Aorta (tissue), 5 donors: ENCODE results near the gene SEM1. TPM values are rescaled to one million over a fixed set of nuclear protein-coding genes. Genes with fewer than 3 reads are reported as not detected.
"Not testable (repeated sequence)": the region's sequence is repeated elsewhere in the genome, so short reads cannot be mapped to it uniquely, and the experiment has no call there.

Experiments
- ATAC-seq: fragments of 200-7000 bp; cut with Tn5 transposase; one replicate; pipeline ENCODE4 v1.9.1; 2022; ENCODE audit warnings: moderate library complexity; ENCODE audit not compliant: low FRiP score
- DNase-seq, 2 donors: peaks; one replicate each; pipeline ENCODE4 v3.0.0-alpha.2; 2020
- H3K27ac ChIP-seq, 2 donors: one replicate each; pipeline ENCODE4 v1.5.1; 2013; ENCODE audit warnings: low read length in 2 of 2, mild to moderate bottlenecking in 2 of 2, moderate library complexity in 2 of 2, control low read depth in 1 of 2, inconsistent platforms in 1 of 2, low read depth in 1 of 2
- H3K27me3 ChIP-seq, 2 donors: one replicate each; pipeline ENCODE4 v1.6.1; 2013; ENCODE audit warnings: control low read depth in 1 of 2, low read length in 1 of 2, mild to moderate bottlenecking in 1 of 2, moderate library complexity in 1 of 2; ENCODE audit not compliant: insufficient read depth in 2 of 2, control insufficient read depth in 1 of 2
- H3K36me3 ChIP-seq, 2 donors: one replicate each; pipeline ENCODE4 v1.6.1; 2013; ENCODE audit warnings: control low read depth in 1 of 2, low read length in 1 of 2, mild to moderate bottlenecking in 1 of 2; ENCODE audit not compliant: insufficient read depth in 2 of 2, control insufficient read depth in 1 of 2
- H3K4me1 ChIP-seq, 2 donors: one replicate each; pipeline ENCODE4 v1.6.1; 2013; ENCODE audit warnings: low read length in 2 of 2, control low read depth in 1 of 2, mild to moderate bottlenecking in 1 of 2, moderate library complexity in 1 of 2; ENCODE audit not compliant: insufficient read depth in 2 of 2, control insufficient read depth in 1 of 2
- H3K4me3 ChIP-seq, 2 donors: one replicate each; pipeline ENCODE4 v1.5.1; 2013; ENCODE audit warnings: low read length in 2 of 2, control low read depth in 1 of 2, mild to moderate bottlenecking in 1 of 2
- H3K9me3 ChIP-seq: one replicate; pipeline ENCODE4 v1.6.1; 2013; ENCODE audit warnings: mild to moderate bottlenecking, low read length; ENCODE audit not compliant: control insufficient read depth
- WGBS, 2 donors: extraction: QIAGEN DNeasy Blood & Tissue Kit; methylation state at CpG; one replicate each; pipeline ENCODE4 v1.1.7; 2013; 5-methylcytosine and 5-hydroxymethylcytosine counted together
- intact Hi-C, 2 donors: fragments of 100-400 bp; cut with DNase I; formaldehyde crosslinking; loops; one replicate each; pipeline versions ENCODE4 v1.14.2 to v1.15.0; 2022
- polyA plus RNA-seq, 2 donors: library from polyadenylated mRNA; stranded (reverse); fragments of 200-250 nt; gene quantifications; one replicate each; pipeline ENCODE4 v1.2.3, GENCODE V29; 2013
- total RNA-seq, 2 donors: library from RNA; stranded (reverse); fragmentation: NEBNext Ultra II Directional; extraction: Animal tissue kit (Norgen Biotek cat#: 25700); gene quantifications; one replicate each; pipeline ENCODE4 v1.2.1, GENCODE V29; 2021
- donor health status: healthy with polysubstance abuse.
- donor health status: Bipolar disorder and iron deficiency.
- donor health status: DM: no; HTN: no; CAD: no.
- donor health status: DM: no; HTN: no; CAD: no.
- donor health status: DM: yes; HTN: yes; CAD: no.

SEM1 gene
- total and polyA plus RNA-seq, 4 donors, result 41.8 to 89.8 (median 52.0) TPM

- H3K27me3 ChIP-seq, result peaks cover 0 to 6% of the 10 kb centered on the region in 2 donors
- WGBS, 2 donors, result 59 to 64% methylated on average over 2 of the region's 2 CpGs
- no peak overlapping the region for H3K4me3 ChIP-seq
- no peaks in the 10 kb centered on the region for H3K9me3 ChIP-seq
- DNase-seq (no peak), ATAC-seq (no peak)
- H3K36me3 ChIP-seq, result no peaks in the 10 kb centered on the region
- no peaks in the 10 kb centered on the region for H3K4me1 ChIP-seq
- H3K27ac ChIP-seq, result no peak overlapping the region
- intact Hi-C loops, result no loop called here
These were observed 24.7 kb upstream of the SEM1 start for GRCh38 chr7:96734343-96734742.

GRCh38 chr7:96729820-96730219 lies 20.2 kb upstream of the SEM1 start:
- H3K27ac ChIP-seq, result no peak overlapping the region
- H3K27me3 ChIP-seq, result no peaks in the 10 kb centered on the region
- H3K4me3 ChIP-seq, result no peak overlapping the region
- intact Hi-C loops, result no loop called here
- ATAC-seq (no peak), DNase-seq (no peak)
- H3K4me1 ChIP-seq, result no peaks in the 10 kb centered on the region
- WGBS, 2 donors, result 84 to 86% methylated on average over 2 of the region's 2 CpGs
- no peaks in the 10 kb centered on the region for H3K36me3 ChIP-seq
- peaks cover 2% of the 10 kb centered on the region for H3K9me3 ChIP-seq

- no peak for ATAC-seq
- Histone ChIP-seq H3K4me1 (no peaks in the 10 kb centered on the region), H3K36me3 (no peaks in the 10 kb centered on the region), H3K4me3 (no peak overlapping the region), H3K27me3 (no peaks in the 10 kb centered on the region), H3K27ac (no peak overlapping the region), H3K9me3 (peaks cover 2% of the 10 kb centered on the region)
- 87 to 88% methylated on average over 4 of the region's 4 CpGs for WGBS, 2 donors
- no peak for DNase-seq
- intact Hi-C loops, result no loop called here
These were observed 18.5 kb upstream of the SEM1 start for GRCh38 chr7:96728139-96728538.

- peaks cover 2% of the 10 kb centered on the region for H3K9me3 ChIP-seq
- ATAC-seq (no peak), DNase-seq (no peak)
- no peak overlapping the region for H3K4me3 ChIP-seq
- 83 to 86% methylated on average over 3 of the region's 3 CpGs for WGBS, 2 donors
- no peaks in the 10 kb centered on the region for H3K36me3 ChIP-seq
- H3K27ac ChIP-seq, result no peak overlapping the region
- intact Hi-C loops, result no loop called here
- H3K27me3 ChIP-seq, result no peaks in the 10 kb centered on the region
- no peaks in the 10 kb centered on the region for H3K4me1 ChIP-seq
These were observed 18.0 kb upstream of the SEM1 start for GRCh38 chr7:96727534-96728088.

GRCh38 chr7:96723622-96724021 lies 14.0 kb upstream of the SEM1 start:
- no peak for ATAC-seq
- Histone ChIP-seq H3K9me3 (peaks cover 2% of the 10 kb centered on the region), H3K4me1 (no peaks in the 10 kb centered on the region), H3K36me3 (no peaks in the 10 kb centered on the region), H3K4me3 (no peak overlapping the region), H3K27me3 (no peaks in the 10 kb centered on the region), H3K27ac (no peak overlapping the region)
- no peak for DNase-seq
- 29 to 30% methylated on average over 4 of the region's 4 CpGs for WGBS, 2 donors
- intact Hi-C loops, result no loop called here

- DNase-seq, H3K4me1 ChIP-seq, ATAC-seq, intact Hi-C loops, H3K27ac ChIP-seq, H3K27me3 ChIP-seq, H3K4me3 ChIP-seq, H3K9me3 ChIP-seq, H3K36me3 ChIP-seq: not testable (repeated sequence)
- WGBS, 2 donors, result 89 to 92% methylated on average over 2 of the region's 2 CpGs
These were observed 13.3 kb upstream of the SEM1 start for GRCh38 chr7:96722928-96723327.

- DNase-seq (no peak), ATAC-seq (no peak)
- no peaks in the 10 kb centered on the region for H3K27me3 ChIP-seq
- no peak overlapping the region for H3K4me3 ChIP-seq
- no peak overlapping the region for H3K27ac ChIP-seq
- H3K9me3 ChIP-seq, result no peaks in the 10 kb centered on the region
- H3K4me1 ChIP-seq, result no peaks in the 10 kb centered on the region
- WGBS, 2 donors, result 4 to 11% methylated on average over 2 of the region's 2 CpGs
- no peaks in the 10 kb centered on the region for H3K36me3 ChIP-seq
- intact Hi-C loops, result no loop called here
These were observed 11.2 kb upstream of the SEM1 start for GRCh38 chr7:96720843-96721242.

GRCh38 chr7:96719164-96719563 lies 9.5 kb upstream of the SEM1 start:
- H3K27ac ChIP-seq, result no peak overlapping the region
- intact Hi-C loops, result loop anchor here in 1 of 2 donors (10.0 kb wide), 1 partner anchor 306 kb away; the partner anchor contains the start of gene DLX5
- H3K4me3 ChIP-seq, result no peak overlapping the region
- 23 to 27% methylated on average over 4 of the region's 4 CpGs for WGBS, 2 donors
- no peaks in the 10 kb centered on the region for H3K9me3 ChIP-seq
- DNase-seq (no peak), ATAC-seq (no peak)
- no peaks in the 10 kb centered on the region for H3K36me3 ChIP-seq
- H3K27me3 ChIP-seq, result no peaks in the 10 kb centered on the region
- no peaks in the 10 kb centered on the region for H3K4me1 ChIP-seq

- DNase-seq, result no peak
- Histone ChIP-seq H3K36me3 (no peaks in the 10 kb centered on the region), H3K4me1 (no peaks in the 10 kb centered on the region), H3K9me3 (no peaks in the 10 kb centered on the region), H3K27ac (no peak overlapping the region), H3K4me3 (no peak overlapping the region), H3K27me3 (no peaks in the 10 kb centered on the region)
- intact Hi-C loops, result loop anchor here in 1 of 2 donors (10.0 kb wide), 1 partner anchor 306 kb away; the partner anchor contains the start of gene DLX5
- no peak for ATAC-seq
- 48 to 60% methylated on average over 3 of the region's 3 CpGs for WGBS, 2 donors
These were observed 8.7 kb upstream of the SEM1 start for GRCh38 chr7:96718107-96719003.
